ENCODE measurements around the gene CCDC178.

The CCDC178 gene

GRCh38 chr18:32888306-32888705 is 552.2 kb downstream of the CCDC178 start:
- CTCF ChIA-PET = no interaction called here
- POLR2A ChIA-PET = no interaction called here
- no peak for DNase-seq (ENCODE audit: low read depth, low spot score)
- H3K4me3 ChIP-seq (ENCODE audit: low read depth, low read length) = no peak overlapping the region
- no peak for TF ChIP-seq CTCF (IDR thresholded peaks at IDR 0.05; ENCODE audit: insufficient read depth, low read length, missing control alignments)

Measured in AG04449 (cell line).